GM21423 (cell line): ENCODE measurements around the gene EYS.
"Not testable (repeated sequence)": the region's sequence is repeated elsewhere in the genome, so short reads cannot be mapped to it uniquely, and the experiment has no call there.

Source experiments
- ATAC-seq: cut with Tn5 transposase; IDR thresholded peaks from one replicate; pipeline ENCODE4 v1.9.1; 2021; ENCODE audit warnings: mild to moderate bottlenecking, moderate library complexity; ENCODE audit not compliant: unreplicated experiment

EYS gene

DNA sequence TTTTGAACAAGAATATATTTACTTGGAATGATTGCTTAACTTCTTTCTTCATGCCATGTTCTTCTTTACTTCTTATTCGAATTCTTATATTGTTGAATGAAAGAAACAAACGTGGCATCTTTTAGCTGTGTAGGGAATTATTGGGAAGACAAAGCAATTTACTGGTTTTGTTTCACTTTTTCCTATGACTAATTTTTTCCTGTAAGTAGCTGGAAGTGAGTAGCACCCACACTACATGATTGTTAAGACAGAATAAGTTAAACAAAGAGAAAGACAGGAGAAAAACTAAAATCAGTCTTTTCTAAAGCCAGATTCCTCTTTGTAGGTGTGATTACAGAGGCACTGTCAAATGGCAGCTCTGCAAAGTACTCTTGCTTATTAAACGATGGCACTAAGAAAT lies 593.4 kb downstream of the EYS start:
- no peak for ATAC-seq

DNA sequence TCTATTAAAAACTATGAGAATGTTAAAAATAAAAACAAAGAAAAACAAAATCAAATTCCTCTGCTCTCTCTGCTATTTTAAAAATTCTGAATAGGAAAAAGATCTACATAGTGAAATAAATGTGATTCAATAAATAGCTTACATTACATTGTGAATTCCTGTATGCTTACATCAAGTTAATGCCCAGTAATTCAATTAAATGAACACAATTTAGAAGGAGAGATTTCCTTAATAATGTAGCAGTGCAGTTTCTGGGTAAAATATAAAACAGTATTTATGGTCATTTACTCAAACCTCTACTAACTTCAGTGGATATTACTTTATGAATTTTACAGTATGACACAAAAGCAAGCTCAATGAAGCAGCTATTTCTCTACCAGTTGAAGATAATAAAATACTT lies 594.6 kb downstream of the EYS start:
- no peak for ATAC-seq

DNA sequence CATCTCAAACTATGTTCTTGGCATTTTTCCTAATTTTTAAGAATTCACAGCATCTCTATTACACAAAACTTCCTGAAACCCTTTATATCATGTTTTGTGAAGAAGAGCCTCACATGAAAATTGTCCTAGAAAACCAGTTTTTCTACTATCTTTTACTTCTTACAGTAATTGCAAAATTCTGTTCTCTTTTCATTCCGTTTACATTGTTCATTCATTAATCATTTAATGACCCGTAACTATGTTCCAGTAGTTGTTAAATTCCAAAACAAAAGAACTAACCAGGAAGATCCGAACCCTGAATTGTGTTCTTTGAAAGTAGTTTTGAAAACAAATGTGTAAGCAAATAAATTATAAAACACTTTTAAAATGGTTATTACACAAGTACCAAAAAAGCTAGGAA lies 597.0 kb downstream of the EYS start:
- no peak for ATAC-seq

GRCh38 chr6:65098349-65098748 lies 608.7 kb downstream of the EYS start:
- no peak for ATAC-seq

- ATAC-seq: no peak
Measured at GRCh38 chr6:65091561-65091960, 615.5 kb downstream of the EYS start.

GRCh38 chr6:65088575-65088974 lies 618.5 kb downstream of the EYS start:
- no peak for ATAC-seq

GRCh38 chr6:65081756-65082155 lies 625.3 kb downstream of the EYS start:
- no peak for ATAC-seq

- no peak for ATAC-seq
Measured at GRCh38 chr6:65075705-65076230, 631.3 kb downstream of the EYS start.

DNA sequence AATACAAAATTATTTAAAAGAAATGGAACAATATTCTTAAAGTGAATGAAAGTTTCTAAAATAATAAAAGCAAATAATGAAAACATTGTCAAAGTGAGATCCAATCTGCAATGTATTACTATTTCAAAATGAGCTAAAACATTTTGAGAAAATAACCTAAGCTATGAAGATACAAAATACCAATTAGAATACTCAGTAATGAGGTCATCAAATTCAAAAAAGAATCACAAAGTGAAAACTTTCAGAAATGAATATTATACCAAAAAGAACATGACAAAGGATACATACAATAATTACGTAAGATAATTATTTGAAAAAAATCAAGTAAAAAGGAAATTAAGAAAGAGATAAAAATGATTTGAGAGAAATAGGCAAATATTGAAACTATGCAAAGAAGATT lies 634.5 kb downstream of the EYS start:
- ATAC-seq: no peak

DNA sequence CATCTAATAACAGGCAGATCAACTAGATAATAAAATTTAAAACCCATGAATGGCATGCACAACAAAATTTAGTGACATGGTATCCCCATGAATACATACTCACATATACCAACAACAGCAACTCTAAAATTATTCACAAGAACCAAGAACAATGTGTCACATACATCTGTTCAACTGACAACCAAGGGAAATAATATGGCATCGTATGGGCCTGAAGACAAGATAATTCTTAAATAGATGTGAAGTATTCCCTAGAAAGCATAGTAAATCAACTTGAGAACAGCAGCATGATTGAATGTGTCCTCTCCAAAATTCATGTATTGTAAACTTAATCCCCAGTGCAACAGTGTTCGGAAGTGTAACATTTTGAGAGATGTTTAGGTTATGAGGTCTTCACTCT lies 635.5 kb downstream of the EYS start:
- no peak for ATAC-seq

GRCh38 chr6:65064844-65065243 lies 642.2 kb downstream of the EYS start:
- no peak for ATAC-seq

- no peak for ATAC-seq
Measured at GRCh38 chr6:65059568-65059967, 647.5 kb downstream of the EYS start.

DNA sequence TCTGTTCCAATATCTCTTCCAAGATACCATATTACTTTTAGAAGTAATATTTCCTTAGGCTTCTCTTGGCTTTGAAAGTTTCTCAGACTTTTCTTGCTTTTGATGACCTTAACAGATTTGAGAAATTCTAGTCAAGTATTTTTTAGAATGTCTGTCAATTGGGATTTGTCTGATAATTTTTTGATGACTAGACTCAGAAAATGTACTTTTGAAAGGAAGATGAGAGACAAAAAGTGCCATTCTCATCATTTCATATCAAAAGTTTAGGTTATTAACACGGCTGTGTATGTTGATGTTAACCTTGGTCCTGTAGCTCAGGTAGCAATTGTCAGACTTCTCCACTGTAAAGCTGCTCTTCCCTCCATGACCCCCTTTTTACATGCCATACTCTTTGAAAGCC lies 651.5 kb downstream of the EYS start:
- no peak for ATAC-seq

GRCh38 chr6:65052626-65053025 lies 654.4 kb downstream of the EYS start:
- no peak for ATAC-seq

DNA sequence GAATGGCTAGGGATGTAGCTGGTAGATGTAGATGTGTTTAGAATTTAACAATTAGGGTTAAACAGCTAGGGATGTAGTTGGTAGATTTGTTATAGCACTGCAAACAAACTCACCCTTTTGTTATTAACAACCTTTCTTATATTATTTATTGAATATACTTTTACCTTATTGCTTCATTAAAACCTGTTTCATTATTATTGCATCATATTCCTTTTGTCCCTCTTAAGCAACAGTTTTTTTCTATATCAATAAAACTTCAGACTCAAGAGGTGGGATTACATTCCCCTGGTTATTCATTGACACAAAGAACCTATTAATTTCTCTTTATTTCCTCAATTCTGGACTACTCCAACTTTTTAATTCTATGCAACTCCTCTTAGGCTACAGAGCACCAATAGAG lies 661.2 kb downstream of the EYS start:
- ATAC-seq: no peak

DNA sequence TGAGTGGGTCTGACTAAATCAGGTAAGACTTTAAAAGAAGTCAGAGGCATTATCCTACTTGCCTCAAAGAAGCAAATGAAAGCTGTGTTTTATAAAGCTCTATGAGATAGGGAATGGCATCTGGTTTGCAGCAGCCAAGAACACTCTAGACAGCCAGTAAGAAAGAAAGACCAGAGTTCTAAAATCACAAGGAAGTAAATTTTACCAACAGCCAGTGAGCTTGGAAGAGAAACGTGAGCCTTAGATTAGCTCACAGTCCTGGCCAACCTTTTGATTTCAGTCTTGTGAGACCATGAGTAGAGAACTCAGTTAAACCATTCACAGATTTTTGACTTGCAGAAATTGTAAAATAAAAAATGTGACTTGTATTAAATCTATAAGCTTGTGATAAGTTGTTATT lies 693.0 kb downstream of the EYS start:
- ATAC-seq: no peak

DNA sequence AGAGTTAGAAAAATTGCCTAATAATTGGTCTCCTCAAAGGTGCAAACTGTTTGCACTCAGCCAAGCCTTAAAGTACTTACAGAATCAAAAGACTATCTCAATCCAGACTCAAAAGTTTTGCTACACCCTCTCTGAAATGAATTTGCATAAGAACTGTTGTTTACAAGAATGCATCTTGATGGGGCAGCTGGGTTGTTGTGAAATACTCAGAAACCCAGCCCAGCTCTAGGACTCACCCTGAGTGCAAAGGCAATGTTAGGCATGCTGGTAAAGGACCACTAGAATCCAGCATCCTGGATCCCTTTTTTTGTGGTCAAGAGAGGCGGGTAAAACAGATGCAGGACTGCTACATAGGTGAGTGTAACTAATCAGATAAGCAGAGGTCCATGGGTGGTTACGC lies 700.2 kb downstream of the EYS start:
- ATAC-seq: no peak

GRCh38 chr6:65004283-65004682 lies 702.7 kb downstream of the EYS start:
- ATAC-seq: no peak

DNA sequence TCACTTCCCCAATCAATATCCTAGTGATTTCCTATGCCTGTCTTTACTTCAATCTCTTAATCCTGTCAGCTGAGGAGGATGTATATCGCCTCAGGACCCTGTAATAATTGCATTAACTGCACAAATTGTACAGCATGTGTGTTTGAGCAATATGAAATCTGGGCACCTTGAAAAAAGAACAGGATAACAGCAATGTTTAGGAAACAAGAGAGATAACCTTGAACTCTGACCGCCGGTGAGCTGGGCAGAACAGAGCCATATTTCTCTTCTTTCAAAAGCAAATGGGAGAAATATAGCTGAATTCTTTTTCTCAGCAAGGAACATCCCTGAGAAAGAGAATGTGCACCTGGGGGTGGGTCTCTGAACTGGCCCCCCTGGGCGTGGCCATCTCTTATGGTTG lies 704.1 kb downstream of the EYS start:
- not testable (repeated sequence) for ATAC-seq

- ATAC-seq: no peak
Measured at GRCh38 chr6:65000815-65001214, 706.2 kb downstream of the EYS start.

- no peak for ATAC-seq
Measured at GRCh38 chr6:64998204-64998603, 708.8 kb downstream of the EYS start.

DNA sequence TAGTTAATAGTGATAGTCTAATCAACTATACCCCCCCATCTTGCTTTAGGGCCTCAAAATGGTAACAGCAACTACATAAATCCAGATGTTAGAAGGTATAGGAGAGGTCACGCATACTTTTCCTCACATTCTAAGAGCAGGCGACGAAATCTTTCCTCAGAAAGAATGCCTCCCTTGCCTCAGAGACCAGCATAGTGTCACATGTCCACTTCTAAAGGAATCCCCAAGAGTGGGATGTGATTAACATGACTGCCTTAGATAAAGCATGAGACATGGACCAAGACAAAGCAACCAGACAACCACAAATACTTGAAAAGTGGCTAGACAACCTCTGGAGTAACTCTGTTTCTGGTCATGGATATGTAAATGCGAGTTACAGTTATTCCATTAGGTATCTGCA lies 710.7 kb downstream of the EYS start:
- ATAC-seq: no peak

- ATAC-seq: no peak
Measured at GRCh38 chr6:64990652-64991304, 716.2 kb downstream of the EYS start.
